Suppressor macrophage treated with lipopolysaccharide for 1 hour (primary cell): ENCODE measurements around the gene ZIC5.
A peak's percentile ranks its signal among the peaks of the same experiment; 100 is the strongest.

Experiments
- DNase-seq, 3 donors: peaks; one replicate each; pipeline ENCODE4 v3.0.0-alpha.2; 2020 to 2022

The ZIC5 gene

DNA sequence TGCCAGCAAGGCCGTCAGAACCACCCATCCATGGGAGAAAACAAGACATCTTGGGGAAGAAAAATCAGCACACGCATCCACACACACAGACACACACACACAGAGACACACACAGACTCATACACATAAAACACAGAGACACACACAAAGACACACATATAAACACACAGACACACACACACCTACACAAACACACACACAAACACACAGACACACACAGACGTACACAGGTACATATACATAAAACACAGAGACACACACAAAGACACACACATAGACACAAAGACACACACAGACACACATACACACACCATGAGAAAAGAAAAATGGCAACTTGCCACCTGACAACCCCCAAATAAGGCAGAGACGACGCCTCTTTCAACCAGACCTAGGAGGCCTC is 40.6 kb downstream of the ZIC5 start:
- DNase-seq = no peak

DNA sequence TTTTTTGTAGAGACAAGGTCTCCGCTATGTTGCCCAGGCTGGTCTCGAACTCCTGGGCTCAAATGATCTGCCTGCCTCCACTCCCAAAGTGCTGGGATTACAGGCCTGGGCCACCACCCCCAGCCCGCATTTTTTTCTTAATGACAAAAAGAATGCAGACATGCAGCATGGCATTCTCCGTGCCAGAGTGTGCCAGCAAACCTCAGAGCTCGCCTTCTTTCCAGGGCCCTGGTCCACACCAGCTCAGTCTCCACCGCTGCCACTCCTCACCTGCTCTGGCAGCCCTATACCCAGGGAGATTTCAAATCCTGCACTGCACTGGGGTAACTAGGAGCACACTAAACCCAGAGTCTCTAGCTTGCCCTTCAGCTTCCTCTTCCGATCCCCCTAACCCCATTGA is 41.7 kb downstream of the ZIC5 start:
- DNase-seq = no peak

DNA sequence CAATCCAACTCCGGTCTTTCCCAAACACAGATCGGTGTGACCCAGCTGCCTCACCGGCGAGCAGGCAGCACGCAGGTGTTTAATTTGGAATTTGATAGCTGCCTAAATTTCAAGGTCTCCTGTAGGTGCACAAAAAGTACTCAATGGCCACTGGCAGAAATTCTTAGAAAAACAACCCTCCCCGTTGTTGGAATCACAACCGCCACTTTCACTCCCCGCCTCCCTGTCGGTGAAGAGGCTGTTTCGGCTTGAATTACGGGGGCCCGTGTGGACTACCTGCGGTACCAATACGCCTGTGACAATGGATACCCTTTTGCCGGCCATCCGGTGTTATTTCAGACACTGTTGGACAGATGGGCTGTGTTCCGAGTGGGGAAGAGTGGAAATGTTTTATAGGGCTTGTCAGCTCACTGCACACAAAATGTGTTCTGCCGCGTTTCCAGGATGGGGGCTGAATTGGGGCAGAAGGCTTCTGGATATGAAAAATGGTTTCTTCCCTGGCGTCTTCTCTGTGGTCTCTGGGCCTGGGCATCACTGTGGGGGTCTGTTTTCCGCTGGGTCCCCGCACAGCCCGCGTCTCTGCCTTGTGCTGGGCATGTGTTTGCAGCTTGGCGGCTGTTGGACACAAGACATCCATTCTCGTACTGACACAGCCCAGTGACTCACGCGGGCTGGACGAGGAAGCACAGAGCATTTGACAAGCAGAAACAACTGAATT is 45.4 kb downstream of the ZIC5 start:
- DNase-seq = no peak

DNA sequence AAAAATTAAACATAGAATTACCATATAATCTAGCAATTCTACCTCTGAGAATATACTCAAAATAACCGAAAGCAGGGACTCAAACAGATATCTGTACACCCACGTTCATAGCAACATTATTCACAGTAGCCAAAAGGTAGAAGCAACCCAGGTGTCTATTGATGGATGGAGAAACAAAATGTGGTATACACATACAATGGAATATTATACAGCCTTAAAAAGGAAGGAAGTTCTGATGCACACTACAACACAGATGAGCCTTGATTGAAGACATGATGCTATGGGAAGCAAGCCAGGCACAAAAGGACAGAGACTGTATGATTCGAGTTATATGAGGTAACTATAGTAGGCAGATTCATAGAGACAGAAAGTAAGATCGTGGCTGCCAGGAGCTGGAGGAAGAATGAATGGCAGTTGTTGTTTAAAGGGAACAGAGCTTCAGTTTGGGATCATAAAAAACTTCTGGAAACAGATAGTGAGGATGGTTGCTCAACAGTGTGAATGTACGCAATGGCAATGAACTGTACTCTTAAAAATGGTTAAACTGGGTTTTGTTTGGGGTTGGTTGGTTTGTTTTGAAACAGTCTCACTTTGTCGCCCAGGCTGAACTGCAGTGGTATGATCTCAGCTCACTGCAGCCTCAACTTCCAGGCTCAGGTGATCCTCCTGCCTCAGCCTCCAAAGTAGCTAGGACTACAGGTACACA is 47.5 kb downstream of the ZIC5 start:
- no peak for DNase-seq

DNA sequence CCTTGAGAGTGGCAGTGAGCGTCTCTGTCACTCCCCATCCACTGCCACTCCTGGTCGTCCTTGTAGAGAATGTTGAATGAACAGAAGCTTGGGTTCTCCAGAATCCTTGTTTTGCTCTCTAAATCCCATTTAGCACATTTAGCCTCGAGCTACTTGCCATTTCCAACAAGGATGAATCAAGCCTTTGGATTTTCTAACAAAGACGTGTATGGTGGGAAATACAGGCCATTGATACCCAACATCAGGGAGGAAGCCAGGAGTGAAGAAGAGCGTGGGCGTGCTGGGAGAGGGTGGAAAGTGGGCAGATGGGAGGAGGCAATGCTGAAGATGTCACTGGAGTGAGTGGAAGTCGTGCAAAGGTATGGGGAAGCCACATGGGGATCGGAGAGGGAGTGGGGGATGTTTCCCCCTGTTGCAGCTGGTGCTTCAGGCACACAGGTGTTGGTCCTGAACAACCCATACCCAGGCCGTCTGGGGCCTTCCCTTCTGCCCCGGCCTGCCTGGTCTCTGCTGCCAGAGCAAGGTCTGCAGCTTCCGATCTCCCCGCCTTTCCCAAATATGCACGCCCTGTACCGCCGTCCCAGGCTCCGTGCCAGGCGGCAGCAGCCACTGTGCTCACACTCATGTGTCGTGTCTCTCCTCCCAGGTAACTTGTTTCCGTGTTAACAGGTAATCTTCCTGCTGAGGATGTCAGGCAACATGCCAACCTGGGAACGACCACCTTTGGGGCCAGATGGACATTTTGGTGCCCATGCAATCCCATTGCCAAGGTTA is 48.7 kb downstream of the ZIC5 start:
- DNase-seq = no peak

DNA sequence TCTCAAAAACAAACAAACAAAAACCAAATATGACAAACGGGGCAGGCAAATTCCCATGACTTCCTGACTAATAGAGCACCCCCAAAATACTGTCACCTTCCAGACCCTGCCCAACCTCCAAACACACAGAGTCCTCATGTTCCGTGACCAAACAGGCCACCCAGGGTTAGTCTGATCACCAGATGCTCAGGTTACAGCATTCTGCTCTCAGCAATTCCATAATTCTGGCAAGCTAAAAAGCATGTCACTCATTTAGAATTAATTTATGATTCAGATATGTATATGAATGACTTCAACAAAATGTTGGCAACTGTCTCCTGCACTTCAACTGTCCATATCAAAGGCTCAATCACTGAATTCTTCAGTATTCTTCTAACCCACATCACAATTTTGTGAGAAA is 52.4 kb downstream of the ZIC5 start:
- DNase-seq = no peak

DNA sequence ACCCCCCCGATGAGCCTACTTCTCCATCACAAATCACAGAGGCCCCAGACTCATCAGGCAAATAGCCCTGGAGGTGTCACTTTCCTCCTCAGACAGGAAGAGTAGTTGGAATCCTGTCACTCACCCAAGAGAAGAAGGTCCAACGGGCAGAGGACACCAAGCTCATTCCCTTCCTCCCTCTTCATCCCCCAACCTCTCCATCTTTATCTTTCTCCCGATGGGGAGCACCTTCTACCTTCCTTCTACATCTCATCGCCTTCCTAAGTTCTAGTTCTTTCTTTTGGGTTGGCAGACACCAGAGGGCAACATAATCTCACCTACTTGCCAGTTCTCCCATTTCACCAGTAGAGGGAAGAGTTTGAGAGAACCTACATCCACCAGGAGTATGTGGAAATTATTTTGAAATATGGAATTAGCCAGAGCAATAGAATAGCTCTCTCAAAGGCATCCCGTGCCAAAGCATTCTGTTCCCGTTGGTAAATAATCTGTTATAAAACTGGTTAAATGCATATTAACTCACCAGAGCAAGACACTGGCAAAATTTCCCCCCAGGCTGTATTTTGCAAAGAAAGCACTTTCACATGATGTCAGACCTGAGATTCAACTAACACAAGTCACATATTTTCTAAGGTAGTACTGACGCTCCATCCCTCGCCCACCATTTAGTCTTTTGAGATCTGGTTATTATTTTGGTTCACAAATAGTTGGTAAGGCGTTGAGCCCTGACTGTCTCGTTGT is 55.0 kb downstream of the ZIC5 start:
- DNase-seq = peak; percentile 66 to 81 (median 76)

DNA sequence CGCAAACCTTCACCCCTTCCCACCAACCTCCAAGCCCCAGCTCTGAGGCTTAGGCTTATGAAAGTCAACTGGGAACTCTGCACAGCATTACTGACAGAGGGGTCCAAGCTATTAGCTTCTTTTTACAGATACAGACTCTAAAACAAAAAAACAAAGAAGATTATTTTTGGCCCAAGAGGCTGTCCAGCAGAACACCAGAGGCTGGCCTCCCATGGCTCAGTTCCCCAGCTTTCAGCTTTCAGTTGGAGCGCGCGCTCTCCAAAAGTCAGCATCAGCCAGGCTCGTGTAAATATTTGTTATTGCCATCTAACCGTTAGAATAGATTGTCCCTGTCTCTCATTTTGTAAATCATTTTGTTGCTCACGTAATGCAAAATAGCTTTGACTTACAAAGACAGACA is 58.4 kb downstream of the ZIC5 start:
- no peak for DNase-seq
